ENCODE results near the gene AP5M1.

GRCh38 chr14:57329833-57330232 lies 61.1 kb downstream of the AP5M1 start:
- no peak for TF ChIP-seq ELK1 (IDR thresholded peaks at IDR 0.05; ENCODE audit: low read depth, low read length)
- no peak for TF ChIP-seq MXI1 (IDR thresholded peaks at IDR 0.05; ENCODE audit: low read depth, low read length)
- TF ChIP-seq MYC (IDR thresholded peaks at IDR 0.05; ENCODE audit: insufficient read depth, insufficient read length, insufficient replicate concordance, low read length, severe bottlenecking) = no peak
- no peak for TF ChIP-seq KDM1A (IDR thresholded peaks at IDR 0.05; ENCODE audit: borderline replicate concordance)
- TF ChIP-seq BCL11A (IDR thresholded peaks at IDR 0.05; ENCODE audit: low read depth, low read length) = no peak
- no peak for TF ChIP-seq NR2C2 (IDR thresholded peaks at IDR 0.05; ENCODE audit: borderline replicate concordance, control insufficient read depth, insufficient read length, low read depth)
- TF ChIP-seq SMAD5 (IDR thresholded peaks at IDR 0.05; ENCODE audit: low read depth) = no peak
- no peak for TF ChIP-seq ZBTB33 (IDR thresholded peaks at IDR 0.05)
- TF ChIP-seq NR2F1 (conservative IDR thresholded peaks at IDR 0.05) = no peak
